Measurements from ENCODE around the gene FOXN3.

The FOXN3 gene

GRCh38 chr14:89417091-89417464, at the start of gene FOXN3:
Gene FOXN3, minus strand, starts transcription at chr14:89417233. Its CDS starts 4,757 bp downstream, at chr14:89412476.
- DNase-seq = peak; percentile 75

DNA sequence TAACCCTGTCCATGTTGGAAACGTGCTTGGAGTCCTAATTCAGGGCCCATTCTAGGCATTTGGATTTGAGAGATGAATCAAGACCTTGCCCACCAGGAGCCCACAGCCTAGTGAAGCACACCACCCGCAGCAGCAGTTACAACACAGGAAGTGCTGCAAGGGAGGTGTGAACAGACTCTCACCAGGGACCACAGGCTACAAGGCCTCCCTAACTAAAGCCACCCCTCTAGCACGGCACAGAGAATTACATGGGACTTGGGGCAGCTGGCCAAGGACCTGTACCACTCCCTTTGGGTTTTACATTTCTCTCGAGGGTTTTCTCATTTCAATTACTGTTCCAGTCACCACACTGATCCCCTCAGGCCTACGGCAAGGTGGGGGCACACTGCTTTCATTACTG, 49.5 kb upstream of the FOXN3 start:
- DNase-seq = no peak

GRCh38 chr14:89465876-89466275, 48.8 kb upstream of the FOXN3 start:
- no peak for DNase-seq

- DNase-seq = no peak
These were observed 44.2 kb upstream of the FOXN3 start for GRCh38 chr14:89461256-89461655.

DNA sequence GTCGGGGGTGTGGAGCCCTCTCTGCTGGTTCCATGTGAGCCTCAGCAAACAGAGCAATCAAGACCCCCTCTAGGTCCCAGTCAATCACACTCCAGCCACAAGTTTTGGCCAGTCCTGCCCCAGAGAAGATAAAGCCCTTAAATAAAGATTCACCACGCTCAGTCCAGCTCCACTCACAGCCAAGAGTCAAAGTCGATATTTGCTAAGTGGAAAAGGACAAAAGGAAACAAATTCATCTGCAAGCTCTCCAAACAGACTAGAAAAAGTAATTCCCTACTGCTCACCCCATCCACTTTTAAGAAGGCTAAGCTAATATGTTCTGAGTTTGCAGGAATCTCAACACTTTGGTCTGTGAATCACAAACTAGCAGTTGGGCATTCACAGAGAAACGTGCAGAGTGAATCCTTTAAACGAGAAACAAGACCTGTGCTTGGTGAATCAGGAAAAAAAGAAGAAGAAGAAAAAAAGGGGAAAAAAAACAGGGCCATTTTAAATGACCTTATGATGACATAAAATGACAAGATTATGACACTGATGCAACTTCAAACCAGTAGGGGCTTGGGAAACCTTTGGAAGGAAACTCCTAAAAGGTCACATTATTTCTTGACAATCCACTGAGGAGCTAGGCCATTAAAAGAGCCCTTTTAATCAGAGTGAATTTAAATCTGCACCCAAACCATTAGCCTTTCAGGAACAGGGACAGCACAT, 41.8 kb upstream of the FOXN3 start:
- DNase-seq = no peak

DNA sequence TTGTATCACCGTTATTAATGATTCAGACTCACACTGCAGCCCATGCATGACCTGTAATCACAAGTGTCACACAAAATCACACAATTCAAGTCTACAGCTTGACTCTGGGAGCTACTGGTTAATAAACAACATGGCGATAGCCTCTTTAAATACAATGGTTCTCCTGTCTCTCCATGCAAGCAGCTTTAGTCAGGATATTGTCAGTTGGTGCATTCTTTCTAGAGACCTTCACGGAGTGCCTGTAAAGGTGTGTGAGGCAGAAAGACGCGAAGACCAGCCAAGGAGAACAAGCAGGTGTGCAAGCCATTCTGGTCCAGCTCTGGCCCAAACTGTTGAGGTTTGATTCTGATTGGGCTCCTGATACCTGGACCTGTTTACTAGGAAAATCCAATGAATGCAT, 40.0 kb upstream of the FOXN3 start:
- DNase-seq = no peak

GRCh38 chr14:89455412-89455811, 38.4 kb upstream of the FOXN3 start:
- DNase-seq = no peak

GRCh38 chr14:89454996-89455395, 38.0 kb upstream of the FOXN3 start:
- no peak for DNase-seq

DNA sequence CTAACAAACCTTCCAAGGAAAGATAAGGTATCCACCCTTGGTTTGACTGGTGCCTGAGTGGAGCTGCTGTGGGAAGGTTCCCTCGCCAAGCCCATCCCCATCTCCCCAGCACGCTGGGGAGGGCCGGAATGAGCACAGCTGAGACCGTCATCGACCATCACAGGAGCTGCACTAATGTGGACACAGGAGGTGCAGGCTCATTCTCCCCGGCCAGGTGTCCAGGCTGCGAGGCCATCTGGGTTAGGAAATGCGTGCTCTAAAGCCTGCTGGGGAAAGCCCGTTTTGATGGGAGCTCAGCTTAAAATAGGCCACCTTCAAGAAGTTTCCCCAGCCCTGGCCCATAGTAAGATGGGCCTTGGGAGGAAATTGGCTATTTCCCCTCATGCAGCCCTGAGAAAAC, 35.2 kb upstream of the FOXN3 start:
- DNase-seq = no peak

DNA sequence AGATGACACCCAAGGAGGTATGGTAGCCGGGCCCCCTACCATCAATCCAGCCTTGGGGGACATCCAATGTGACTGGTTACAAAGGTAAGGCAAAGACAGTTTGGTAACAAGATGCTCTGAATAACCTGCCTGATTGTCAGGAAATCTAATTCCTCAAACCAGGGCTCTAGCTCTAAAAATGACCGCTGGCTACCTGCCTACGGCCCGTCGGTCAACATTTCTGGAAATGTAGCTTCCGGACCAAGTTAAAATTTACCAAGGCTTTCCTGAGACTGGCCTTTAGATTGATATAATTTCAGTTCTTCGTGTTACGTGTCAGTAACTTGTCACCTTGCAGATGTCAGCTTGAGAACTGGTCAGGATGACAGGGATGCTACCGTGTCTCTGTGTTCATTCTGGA, 34.2 kb upstream of the FOXN3 start:
- DNase-seq = no peak

DNA sequence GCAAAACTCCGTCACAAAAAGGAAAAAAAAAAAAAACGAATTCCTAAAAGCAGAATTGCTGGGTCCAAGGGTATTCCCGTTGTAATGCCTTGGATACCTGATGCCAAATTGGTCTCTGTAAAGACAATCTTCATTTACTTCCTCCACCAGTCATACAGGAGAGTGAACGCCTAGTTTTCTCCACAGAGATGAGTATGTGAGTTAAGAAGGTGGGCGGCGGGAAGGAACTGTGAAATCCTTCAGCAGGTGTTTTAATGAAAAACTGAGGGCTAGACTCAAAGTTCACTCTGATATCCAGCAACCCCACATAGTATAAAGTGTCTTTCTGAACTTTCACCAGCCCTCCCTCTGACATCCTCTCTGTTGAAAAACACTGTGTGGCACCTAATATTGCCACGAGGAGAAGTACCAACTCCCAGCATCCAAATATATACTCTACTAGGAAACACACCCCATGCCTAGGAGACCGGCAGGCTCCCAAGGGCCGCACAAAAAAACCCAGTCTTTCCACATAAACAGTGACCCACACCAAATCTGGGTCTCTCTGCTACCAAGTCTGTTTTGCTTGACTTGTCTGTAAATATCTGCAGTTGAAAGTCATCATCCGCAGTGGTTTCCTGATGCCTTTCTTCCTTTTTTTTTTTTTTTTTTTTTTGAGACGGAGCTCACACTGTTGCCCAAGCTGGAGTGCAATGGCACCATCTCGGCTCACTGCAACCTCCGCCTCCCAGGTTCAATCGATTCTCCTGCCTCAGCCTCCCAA, 30.3 kb upstream of the FOXN3 start:
- DNase-seq = no peak

GRCh38 chr14:89445273-89445973, 28.4 kb upstream of the FOXN3 start:
- no peak for DNase-seq

- no peak for DNase-seq
These were observed 27.6 kb upstream of the FOXN3 start for GRCh38 chr14:89444516-89445125.

DNA sequence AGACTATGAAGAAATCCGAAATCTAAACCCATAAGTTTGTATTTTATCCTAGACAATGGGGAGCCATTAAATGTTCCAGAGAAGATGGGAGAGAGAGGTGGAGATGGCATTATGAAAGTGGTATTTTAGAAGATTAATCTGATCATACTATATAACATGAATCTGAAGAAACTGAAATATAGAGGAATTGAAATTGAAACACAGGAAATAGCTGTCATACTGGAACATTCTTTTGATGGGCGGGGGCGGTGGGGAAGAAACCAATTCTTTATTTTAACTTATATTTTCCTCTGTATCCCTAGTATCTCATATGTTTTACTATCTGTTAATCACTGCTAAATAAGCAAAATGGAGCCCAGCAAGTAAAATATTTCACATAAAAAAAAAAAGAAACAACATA, 27.0 kb upstream of the FOXN3 start:
- no peak for DNase-seq

DNA sequence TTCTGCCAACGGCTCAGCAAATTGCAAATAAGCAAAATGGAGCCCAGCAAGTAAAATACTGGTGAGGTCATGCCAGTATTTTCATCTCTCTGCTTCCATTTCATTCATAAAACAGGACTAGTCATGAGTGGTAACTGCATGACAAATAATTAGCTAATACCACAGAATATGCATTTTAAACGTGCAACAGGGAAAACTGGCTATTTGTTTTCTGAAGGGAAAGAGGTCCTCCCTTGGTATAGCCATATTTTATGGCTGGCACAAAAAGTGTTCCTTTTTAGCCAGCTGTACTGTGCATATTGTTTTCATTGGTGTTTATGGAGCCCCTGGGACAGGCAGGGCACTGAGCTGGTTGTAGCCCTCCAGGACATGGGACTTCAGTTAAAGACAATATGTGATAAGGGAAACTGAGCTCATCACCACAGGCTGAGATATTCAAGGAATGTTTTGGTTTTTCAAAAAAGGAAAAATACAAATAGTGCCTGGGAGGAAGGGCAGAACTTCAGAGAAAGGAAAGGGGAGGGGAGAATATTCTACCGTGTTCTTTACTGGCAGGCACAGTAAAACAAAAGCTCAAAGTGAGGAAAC, 26.1 kb upstream of the FOXN3 start:
- no peak for DNase-seq

DNA sequence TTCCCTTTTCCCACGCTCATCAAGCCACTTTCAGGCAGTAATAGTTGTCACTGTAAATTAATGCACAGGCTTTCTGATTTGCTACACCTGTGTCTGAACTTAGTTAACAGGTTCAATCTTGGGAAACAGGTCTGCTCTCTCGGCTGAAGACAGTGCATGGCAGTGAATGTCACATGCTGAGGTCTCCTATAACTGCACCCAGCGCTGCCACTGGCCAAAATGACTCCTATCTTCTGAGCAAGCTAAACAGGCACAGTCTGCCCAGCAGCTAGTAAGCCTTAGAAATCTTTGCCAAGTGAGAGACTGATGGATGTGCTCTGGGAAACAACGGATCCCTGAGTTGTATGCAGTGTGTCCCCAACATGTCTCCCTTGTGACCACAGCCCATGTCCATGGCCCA, 25.2 kb upstream of the FOXN3 start:
- no peak for DNase-seq

- no peak for DNase-seq
These were observed 24.2 kb upstream of the FOXN3 start for GRCh38 chr14:89440986-89441909.

- DNase-seq = no peak
These were observed 19.0 kb upstream of the FOXN3 start for GRCh38 chr14:89435892-89436656.

DNA sequence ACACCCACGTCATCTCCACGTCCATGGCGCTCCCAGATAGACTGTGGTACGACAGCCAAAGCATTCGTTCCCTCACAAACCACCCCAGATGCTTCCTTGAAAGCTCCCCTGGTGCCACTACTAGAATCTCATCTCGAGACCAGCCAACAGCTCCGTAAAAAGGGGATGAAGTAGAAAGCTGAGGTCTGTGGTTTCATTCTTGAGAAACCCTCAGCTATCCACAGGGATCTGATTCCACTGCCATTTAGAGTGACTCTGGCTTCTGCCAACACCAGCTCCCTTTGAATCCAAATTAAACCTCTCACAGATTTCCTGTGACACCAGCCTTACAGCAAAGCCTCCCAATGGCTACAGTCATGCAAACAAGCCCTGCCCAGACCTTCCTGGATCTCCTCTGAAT, 18.5 kb upstream of the FOXN3 start:
- no peak for DNase-seq

GRCh38 chr14:89432226-89432625, 15.2 kb upstream of the FOXN3 start:
- DNase-seq = peak; percentile 67
